ENCODE results near the gene UTF1. TPM values are rescaled to one million over a fixed set of nuclear protein-coding genes. Genes with fewer than 3 reads are reported as not detected.

The UTF1 gene
- total and polyA plus RNA-seq, 2 of the 8 experiments (the other 6 are each of a cell fraction or from before 2014, with no cell fraction given): 0.47 to 21.8 TPM

GRCh38 chr10:133237588-133238465 is 7.8 kb downstream of the UTF1 start, which contains the start of gene VENTX (continued):
- TF ChIP-seq CHD7 (IDR thresholded peaks at IDR 0.05; ENCODE audit: insufficient replicate concordance, low read length) (no peak), YY1 (IDR thresholded peaks at IDR 0.05; ENCODE audit: low read depth, low read length) (no peak), USF2 (IDR thresholded peaks at IDR 0.05; ENCODE audit: low read length) (no peak)
